ENCODE data around the gene SPACA9.
A peak's percentile ranks its signal among the peaks of the same experiment; 100 is the strongest.

The SPACA9 gene

DNA sequence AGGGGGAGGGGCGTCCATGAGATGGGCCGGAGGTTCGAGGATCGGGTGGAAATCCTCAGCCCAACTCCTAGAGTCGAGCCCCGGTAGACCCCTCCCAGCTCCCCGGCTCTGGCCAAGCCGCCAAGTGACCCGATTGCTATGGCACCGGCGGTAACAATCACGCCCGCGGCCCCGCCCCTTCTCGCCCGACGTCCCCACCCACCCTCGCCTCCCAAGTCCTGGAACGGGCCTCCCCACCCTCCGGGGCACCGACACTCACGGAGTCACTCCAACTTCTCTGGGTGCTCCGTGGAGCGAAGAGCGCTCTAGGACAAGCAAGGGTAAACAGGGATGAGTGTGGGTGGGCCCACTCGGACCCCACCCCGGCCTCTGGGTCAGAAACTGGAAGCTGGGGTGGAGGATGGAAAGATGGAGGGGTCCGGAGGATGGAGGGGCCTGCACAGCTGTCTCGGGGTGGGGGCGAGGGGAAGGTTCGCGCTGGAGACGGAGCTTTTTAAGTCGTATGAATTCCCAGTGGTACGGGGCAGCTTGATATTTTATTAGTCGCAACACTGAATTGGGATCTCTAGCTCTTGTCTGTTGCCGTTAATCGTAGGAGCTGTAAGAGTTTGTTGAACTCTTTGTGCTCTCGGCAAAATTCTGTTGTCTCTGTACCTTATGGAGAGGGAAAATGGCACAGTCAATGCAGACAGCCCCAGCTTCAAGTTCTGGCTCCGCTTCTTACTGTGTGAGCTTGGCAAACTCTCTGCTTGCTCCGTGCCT, at the start of gene SPACA9:
Gene SPACA9 (plus strand): TSS at position 204 of the 762 bp plus-strand sequence. CDS start 5,050 bp downstream, outside the sequence.
- DNase-seq, result peak; percentile 10

DNA sequence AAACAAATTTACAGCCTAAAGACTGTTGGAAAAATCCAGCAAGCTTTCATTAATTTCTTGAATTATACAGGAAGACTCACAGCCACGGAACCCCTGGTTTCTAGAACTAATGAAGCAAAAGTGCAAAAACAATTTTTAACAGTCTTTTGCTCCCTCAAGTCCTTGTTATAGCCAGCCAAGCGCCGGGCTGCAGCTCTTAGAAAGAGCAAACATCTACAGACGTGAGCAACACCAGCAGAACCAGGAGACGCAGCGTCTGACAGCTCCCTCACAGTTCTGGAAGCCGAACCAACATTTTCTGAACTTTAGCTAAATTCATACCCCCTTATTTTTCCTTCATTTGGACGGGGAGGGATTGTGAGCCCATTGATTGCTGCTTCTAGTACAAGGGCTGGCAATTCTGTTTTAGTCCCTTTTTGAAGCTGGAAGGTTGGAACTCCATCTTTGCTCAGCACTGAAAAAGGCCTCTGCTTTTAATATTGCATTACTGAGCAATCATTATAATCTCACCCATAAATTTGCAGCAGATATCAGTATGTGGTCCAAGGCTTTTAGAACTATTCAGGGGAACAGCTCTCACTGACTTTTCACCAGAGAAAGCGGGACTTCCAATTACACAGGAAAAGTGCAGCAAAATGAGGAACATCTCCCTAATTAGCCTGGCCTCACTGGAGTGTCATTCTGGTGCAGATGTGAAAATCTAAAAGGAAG, 46.4 kb upstream of the SPACA9 start:
- DNase-seq, result no peak

DNA sequence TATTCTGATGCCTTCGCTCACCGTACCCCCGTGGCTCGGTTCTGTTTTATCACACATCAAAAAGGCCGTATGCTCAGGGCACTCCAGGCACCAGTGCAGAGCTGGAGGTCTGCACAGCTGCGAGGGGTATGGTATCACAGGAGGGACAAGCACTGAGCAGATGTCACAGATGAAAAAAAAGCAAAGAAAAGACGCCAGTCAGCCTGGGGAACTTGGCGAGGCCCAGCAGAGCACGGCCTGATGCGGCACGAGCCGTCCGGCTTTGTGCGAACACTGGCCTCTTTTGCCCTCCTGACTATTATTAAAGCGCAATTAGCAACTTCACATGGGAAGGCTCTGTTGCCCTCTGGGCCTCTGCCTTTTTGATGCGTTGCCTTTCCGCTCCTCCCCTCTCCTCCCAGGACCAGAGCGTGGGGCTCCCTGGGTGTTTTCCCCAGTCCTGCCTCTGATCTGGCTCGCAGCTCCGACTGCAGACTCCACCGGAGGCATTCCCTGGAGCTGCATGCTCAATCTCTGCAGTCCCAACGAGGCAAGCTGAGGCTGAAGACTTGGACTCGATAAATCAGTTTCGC, 45.1 kb upstream of the SPACA9 start:
- no peak for DNase-seq

DNA sequence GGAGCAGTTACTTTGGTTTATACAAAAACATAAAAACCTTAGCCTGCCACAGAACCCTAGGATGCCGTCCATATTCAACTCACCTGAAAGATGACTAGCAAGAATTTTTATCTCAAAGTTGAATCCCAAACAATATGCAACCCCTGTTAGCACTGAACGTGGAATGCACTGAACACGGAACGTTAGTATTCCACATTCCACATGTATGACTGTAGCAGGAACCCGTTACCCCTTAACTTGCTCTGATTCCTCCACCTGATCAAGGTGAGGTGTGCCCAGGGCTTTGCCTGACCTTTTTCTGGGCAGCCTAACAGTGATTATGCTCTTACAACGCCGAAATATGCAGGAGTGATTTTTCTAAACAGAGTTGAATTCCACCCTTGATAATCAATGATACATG, 44.4 kb upstream of the SPACA9 start:
- no peak for DNase-seq

DNA sequence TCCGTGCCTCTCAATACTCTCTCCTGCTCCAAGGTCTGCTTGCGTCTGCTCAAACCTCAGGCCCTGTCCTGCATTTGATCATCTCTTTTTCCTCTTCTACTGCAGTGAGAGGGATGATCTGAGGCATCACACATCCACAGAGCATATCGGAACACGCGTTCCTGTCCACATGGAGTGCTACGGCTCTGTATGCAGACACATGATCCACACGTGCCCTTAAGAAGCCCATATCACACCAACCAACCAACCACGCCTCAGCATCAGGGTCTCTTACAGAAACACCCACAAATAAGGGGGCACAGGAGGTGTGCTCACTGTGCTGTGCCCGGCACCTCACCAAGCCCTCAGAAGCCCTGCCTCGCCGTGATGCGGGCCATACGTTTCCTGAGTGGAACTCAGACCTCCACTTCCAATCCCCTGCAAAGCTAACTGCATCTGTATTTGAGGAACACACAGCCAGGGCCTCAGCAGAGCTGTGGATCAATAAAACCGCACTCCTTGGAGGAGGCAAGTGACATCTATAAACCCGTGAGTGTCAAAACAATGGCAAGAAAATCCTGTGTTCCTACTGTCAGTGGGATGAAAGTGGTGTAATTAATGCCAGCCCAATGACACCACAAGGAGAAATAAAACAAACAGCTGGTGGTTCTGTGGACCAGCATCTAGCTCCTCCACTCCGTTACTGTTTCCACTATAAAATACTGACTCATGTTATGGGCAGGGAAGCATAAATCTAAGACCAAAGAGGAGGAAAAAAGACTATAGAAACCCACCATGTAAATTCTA, 41.0 kb upstream of the SPACA9 start:
- no peak for DNase-seq

DNA sequence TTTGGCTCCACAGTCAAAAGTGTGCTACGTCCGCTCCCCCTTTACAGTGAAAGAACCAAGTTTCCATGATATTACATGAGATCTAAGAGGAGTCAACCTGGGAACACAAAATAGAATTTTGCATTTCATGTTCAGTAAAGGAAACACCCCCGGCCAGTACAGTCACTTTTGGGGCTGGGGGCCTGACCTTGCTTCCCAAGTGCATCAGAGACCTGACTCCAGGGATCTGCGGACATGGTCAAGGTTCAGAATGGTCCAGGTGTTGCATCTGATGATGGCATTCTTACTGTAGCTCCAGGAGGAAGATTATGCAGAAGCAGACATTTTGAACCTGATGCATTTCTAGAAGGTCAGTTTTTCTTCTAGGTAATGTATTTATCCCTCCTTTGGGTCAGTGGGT, 40.4 kb upstream of the SPACA9 start:
- DNase-seq, result no peak

DNA sequence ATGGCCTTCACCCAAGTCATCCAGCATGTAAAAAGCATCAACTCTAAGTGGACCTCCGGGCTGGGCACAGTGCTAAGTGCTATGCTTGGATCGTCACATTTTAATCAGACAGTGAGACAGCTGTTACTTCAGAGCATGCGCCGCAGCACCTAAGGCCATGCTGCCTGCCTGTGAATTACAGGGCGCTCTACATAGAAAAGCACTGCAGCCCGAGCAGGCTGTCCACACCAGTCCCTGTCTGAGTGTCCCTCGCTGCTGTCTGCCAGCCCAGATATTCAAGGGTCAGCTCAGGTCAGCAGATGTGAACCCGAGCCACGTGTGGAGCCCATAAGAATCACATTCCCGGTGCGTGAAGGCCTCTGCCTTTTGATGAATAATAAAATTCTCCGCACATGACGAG, 37.7 kb upstream of the SPACA9 start:
- no peak for DNase-seq

DNA sequence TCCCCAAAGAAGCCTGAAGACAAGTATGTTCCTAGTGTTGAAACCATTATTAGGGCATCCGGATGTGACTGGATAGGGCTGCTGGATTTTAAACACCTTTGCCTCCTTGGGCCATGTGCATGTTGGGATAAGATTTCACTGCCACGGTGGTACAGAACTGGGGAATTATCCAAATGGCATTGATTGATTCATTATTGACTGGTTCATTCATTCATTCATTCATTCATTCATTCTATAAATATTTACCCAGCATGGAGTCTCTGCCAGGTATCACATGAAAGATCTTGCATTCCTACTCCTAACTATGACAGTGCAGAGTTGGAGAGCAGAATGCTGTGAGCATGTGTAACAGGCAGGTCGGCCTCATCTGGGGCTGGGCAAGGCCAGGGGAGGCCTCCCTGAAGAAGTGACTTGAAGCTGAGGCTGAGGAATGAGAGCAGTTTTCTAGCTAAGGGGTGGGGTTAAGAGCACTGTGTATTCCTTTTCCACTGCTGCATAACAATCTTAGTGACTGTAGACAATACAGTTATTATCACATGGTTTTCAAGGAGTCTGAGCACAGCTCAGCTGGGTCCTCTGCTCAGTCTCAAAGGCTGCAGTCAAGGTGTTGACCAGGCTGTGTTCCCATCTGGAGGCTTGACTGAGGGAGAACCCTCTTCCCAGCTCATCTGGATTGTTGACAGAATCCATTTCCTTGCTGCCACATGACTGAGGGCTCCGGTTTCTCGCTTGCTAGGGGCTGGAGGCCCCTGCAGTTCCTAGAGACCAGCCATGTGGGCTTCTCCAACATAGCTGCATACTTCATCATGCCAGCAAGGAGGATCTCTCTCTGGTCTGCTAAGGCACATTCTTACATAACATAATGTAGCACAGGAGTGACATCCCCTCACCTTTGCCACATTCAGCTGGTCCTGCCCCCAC, 36.3 kb upstream of the SPACA9 start:
- no peak for DNase-seq

DNA sequence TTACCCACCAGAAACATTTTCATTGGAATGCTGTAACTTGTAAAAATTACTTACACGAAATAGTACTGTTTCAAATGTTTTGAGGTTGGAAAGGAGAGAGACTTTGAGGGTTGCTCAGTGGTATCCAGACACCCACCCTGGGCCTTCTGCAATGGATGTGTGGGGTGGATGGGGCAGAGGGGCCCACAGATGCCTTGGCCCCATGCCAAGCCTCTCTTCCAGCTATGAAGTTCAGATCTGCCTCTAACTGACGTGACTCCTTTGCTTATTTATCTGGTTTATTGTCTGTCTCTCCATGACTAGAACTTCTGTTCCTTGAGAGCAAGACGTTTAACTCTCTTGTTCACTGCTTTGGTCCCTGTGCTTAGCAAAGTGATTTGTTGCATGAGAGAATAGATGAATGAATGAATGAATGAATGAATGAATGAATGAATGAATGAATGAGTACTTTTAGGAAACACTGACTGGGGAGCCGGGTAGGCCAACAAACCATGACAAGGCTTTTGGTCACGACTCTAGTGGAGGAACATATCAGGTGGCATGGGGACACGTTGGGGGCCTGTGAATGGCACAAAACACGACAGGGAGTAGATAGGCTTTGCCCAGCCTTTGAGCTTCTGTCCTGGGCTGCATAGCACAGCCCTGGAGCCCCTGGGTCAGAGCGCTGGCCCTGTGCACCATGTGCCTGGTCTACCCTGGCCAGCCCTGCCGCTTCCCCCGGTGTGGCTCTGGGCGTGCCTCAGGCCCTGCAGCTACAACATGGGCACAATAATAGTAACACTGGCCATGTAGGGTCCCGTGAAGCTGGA, 32.4 kb upstream of the SPACA9 start:
- DNase-seq, result no peak

DNA sequence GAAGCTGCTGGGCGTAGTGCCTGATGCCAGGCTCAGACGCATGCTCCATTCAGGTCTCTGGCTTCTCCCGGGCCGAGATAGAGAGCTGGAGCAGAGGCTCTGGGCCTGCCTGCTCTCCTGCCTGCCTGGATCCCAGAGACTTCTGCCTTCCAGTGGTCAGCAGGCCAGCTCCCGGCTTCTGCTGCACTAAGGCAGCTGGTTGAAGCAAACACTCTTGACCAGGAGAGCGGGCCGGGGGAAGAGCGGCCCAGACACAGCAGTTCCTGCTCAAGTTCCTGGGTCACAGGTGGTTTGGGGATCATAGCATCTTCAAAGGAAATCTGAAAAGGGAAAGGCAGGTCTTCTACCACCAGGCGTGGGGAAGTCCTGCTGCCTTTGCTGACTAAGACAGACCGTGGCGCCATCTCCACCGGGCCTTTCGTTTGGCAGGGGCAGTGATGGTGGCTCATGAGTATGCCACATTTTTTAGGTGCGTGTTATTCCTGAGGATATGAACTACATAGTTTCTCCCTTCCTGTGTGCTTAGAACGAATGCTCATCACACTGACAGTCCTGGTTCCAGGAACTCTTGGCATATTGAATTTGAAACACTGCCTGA, 31.7 kb upstream of the SPACA9 start:
- DNase-seq, result no peak

DNA sequence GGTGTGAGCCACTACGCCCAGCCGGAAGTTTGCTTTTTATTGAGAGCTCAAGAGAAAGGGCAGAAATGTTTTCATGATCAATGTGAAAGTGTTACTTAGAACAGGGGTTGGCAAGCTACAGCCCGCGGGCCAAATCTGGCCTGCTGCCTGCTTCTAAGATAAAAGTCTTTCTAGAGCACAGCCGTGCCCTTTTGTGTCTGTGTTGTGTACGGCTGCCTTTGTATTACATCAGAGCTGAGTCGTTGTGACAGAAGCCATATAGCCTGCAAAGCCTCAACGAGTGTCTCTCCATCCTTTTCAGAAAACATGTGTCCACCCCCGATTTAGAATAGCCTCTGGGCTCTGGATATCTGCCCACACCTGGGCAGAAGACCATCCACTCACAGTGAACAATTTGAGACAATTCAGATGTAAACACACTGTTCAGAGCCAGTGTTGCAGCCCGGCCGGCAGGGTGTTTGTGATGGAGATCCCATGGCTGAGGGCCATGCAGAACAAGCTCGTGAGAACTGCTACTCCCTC, 29.5 kb upstream of the SPACA9 start:
- no peak for DNase-seq

DNA sequence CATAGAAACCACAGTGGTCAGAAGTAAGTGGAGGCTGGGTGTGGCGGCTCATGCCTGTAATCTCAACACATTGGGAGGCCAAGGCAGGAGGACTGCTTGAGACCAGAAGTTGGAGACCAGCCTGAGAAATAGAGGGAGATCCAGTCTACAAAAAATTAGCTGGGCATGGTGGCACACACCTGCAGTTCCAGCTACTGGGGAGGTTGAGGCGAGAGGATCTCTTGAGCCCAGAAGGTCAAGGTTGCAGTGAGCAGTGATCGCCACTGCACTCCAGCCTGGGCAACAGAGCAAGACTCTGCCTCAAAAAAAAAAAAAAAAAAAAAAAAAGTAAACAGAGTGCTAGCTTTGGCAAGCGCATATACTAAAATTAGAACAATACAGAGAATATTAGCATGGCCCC, 25.2 kb upstream of the SPACA9 start:
- DNase-seq, result no peak

DNA sequence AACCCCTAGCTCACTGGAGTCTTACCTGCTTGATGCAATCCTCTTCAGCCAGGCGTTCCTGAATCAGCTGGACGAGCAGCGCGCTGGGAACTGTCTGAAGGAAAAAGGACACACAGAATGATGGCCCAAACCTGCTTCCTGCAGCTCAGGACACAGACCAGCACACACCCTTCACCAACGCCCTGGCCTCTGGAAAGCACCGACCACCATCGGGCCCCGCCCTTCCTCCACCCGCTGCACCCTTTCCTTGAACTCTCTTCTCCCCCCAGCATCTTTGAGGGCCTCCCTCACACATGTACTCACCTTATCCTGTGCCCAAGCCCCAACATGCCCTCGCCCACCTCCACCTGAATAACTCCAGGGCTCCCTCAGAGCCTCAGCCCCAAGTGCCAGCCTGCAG, 23.9 kb upstream of the SPACA9 start:
- no peak for DNase-seq

DNA sequence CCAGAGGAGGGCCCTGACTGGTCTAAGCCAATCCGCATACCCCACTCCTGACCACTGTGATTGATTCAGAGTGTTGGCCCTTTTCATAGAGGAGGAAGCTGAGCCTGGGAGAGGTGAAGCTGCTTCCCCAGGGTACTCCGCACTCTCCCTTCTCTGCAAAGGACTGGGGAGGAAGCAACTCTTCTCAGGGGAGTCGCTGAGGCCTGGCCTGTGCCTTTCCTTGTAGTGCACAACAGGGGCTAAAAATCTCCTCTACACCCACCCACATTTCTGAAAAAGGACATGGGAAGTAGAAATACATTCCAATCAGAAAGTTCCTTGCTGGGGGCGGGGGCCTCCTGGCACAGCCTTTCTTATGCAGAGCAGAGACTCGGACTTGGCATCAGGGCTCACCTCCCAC, 22.8 kb upstream of the SPACA9 start:
- DNase-seq, result no peak

DNA sequence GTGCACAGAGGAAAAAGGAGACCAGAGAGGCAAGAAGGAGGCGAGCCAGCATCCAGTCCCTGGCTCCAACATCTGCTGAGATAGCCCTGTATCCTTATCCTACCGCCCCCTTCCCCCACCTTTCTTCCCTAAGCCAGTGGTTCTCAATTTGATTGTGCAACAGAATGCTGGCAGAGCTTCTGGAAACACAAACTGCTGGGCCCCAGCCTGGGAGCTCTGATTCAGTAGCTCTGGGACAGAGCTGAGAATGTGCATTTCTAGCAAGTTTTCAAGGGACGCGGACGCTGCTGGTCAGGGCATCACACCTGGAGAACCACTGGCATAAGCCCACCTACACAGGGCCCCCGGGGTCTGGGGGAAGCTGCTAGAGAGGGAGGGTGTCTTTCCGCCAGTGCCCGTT, 21.7 kb upstream of the SPACA9 start:
- DNase-seq, result no peak

DNA sequence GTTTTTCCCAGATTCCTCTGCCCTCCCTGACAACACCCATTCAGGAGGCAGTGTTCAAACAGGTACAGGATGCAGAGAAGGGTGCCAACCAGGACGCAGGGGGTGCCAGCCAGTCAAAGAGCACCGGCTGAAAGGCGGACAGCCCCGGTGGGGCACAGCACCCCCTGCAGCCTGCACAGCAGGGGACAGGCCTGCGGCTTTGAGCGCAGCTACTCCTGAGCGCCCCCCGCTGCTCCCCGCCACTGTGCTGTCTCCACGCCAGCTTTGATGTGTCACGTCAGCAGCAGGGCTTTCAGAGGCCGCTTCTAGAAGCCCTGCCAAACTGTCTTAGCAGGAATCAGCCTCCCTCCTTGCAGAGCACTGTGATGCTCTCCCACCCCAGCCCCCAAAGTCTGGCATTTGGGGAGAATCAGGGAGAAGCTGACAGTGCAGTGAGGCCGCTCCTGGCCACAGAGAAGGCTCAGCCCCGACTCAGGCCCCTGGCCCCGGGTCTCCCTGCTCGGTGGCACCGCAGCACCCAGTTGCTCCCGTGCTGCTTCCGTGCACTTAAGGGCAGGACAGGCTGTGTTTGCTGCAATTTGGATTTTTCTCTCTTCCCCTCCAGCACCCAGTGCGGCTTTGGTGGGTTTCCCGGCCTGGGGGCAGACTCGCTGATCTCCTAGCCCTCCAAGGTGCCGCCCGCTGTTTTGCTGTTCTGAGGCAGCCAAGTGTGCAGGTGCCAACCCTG, 20.9 kb upstream of the SPACA9 start:
- no peak for DNase-seq

DNA sequence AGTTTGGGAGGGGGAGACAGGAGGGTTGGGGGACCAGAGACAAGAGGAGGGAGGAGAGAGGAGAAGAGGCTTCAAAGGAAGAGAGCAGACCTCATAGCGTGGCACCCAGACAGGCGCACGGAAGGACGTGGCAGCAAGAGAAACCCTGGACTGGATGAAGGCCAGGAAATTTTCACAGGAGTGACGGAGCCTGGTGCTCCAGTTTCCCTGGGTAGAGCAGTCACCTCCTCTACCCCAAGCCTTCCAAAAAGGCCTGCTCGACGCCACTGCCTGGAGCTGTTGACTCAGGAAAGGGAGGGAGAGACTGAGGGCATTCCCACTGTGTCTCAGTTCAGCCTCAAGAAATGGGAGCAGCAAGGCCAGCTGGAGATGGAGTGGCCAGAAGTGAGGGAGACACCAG, 19.9 kb upstream of the SPACA9 start:
- no peak for DNase-seq

DNA sequence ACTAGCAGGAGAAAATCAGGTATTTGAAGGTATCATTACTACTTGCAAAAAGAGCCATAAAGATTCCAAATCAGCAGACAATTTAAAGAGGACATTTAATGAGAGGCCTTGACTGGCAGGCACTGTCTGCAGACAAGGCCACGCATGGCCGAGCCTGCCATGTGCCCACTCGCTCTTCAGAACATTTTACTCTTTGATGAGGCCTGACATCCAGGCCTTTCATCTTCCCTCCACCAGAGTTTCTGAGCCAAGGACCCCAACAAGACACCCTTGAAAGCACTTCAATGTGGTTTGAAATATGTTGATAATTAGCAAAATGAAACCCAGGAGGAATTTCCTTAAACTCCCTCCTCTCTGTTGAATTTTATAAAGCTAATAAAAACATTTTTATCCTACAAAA, 17.0 kb upstream of the SPACA9 start:
- DNase-seq, result no peak

DNA sequence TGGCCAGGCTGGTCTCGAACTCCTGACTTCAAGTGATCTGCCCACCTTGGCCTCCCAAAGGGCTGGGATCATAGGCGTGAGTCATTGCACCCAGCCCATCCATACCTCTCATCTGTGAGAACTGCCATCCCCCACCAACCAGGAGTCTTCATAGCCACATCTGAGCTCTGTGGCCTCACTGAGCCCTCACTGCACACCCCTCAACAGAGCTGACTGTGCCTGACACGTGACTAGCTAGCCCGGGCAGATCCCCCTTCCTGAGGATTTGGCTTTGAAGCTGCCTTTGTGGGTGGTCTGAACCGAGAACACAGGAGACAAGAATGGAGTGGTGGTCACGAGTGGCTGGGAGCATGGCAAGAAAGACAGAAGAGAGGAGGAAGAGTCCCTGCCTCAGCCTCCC, 16.2 kb upstream of the SPACA9 start:
- DNase-seq, result no peak

DNA sequence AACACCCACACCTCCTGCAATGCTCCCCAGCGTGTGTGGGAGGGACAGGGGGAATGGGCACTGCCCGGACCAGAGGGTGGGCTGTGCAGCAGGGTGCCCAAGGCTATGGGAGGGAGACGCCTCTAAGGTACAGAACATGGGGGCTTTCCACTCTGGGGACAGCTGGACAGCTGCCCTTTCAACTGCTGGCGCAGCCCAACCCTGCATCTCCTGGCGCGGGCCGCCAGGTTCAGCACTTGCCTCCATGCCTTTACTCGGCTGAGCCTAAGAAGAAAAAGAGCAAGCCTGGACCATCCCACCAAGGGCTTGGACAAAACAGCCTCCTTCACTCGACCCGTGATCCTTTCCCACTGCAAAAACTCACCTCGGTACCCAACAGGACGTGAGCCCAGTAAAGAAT, 15.6 kb upstream of the SPACA9 start:
- no peak for DNase-seq

Data from amniotic stem cell (primary cell).